GM23248 (cell line): Measurements from ENCODE around the gene RGS17.

Experiments
- EZH2 ChIP-seq: fragments of 200-600 bp; sonication (generic); IDR thresholded peaks from 2 replicates; pipeline ENCODE4 v1.6.1; 2018; ENCODE audit warnings: antibody characterized with exemption, mild to moderate bottlenecking; ENCODE audit not compliant: insufficient read depth, poor library complexity, severe bottlenecking
- EZH2phosphoT487 ChIP-seq: fragments of 200-600 bp; sonication (generic); IDR thresholded peaks from 2 replicates; pipeline ENCODE4 v1.6.1; 2018; ENCODE audit warnings: antibody characterized with exemption, moderate library complexity, mild to moderate bottlenecking, low read depth; ENCODE audit not compliant: insufficient read depth

DNA sequence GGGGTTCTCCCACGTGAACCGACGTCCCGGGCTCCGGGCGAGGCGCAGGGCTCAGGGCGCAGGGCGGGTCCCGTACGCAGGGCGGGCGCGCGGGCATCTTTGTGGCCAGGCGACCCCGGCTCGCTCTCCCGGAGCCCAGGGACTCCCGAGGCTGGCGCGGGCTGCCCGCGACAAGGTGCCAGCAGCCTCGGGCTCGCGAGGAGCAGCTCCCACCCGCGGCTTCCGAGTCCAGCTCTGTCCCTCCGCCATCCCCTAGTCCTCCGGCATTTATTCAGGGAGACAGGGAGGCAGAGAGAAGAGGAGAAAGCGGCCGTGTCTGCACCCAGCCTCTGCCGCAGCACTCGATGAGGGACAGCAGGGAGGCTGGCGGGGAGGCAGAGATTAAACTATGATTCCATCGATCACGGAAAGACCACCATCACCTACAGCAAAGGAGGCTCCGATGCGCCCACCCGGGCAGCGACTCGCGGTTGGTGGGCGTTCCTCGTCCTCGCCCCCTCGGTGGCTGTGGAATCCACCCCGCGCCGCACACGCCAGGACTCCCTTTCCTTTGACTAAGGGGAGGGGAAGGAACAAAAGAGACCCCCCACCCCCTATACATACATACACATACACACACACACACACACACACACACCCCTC is 1.1 kb downstream of the RGS17 start:
- TF ChIP-seq EZH2 (no peak), EZH2phosphoT487 (no peak)
